GM23248 (cell line): ENCODE results near the gene TH. TPM values are rescaled to one million over a fixed set of nuclear protein-coding genes. Genes with fewer than 3 reads are reported as not detected.

Experiments
- DNase-seq: peaks from one replicate; pipeline ENCODE4 v3.0.0-alpha.2; 2015
- H2AFZ ChIP-seq: fragments of 200-600 bp; sonication (generic); 2 replicates; pipeline ENCODE4 v1.6.1; 2016; ENCODE audit warnings: antibody characterized with exemption
- H3F3A ChIP-seq: fragments of 200-600 bp; sonication (generic); 2 replicates; pipeline ENCODE4 v1.6.1; 2016; ENCODE audit warnings: mild to moderate bottlenecking, antibody characterized with exemption, mixed run types; ENCODE audit not compliant: insufficient read depth
- H3K27ac ChIP-seq: fragments of 200-600 bp; sonication (generic); 2 replicates; pipeline ENCODE4 v1.5.1; 2016; ENCODE audit warnings: mild to moderate bottlenecking
- H3K27me3 ChIP-seq: fragments of 200-600 bp; sonication (generic); replicated peaks from 2 replicates; pipeline ENCODE4 v1.6.1; 2016; ENCODE audit warnings: mild to moderate bottlenecking; ENCODE audit not compliant: insufficient read depth
- H3K36me3 ChIP-seq: fragments of 200-600 bp; sonication (generic); 2 replicates; pipeline ENCODE4 v1.6.1; 2016; ENCODE audit warnings: low read depth, mild to moderate bottlenecking
- H3K4me1 ChIP-seq: fragments of 200-600 bp; sonication (generic); 2 replicates; pipeline ENCODE4 v1.6.1; 2016; ENCODE audit warnings: mild to moderate bottlenecking; ENCODE audit not compliant: insufficient read depth
- H3K4me2 ChIP-seq: fragments of 200-600 bp; sonication (generic); one replicate; pipeline ENCODE4 v1.6.1; 2016; ENCODE audit warnings: mild to moderate bottlenecking; ENCODE audit not compliant: unreplicated experiment
- H3K4me3 ChIP-seq: fragments of 200-600 bp; sonication (generic); 2 replicates; pipeline ENCODE4 v1.5.1; 2016; ENCODE audit warnings: mild to moderate bottlenecking
- H3K79me2 ChIP-seq: fragments of 200-600 bp; sonication (generic); 2 replicates; pipeline ENCODE4 v1.6.1; 2016; ENCODE audit warnings: mild to moderate bottlenecking; ENCODE audit not compliant: insufficient read depth
- H3K9ac ChIP-seq: fragments of 200-600 bp; sonication (generic); 2 replicates; pipeline ENCODE4 v1.6.1; 2016; ENCODE audit warnings: mild to moderate bottlenecking
- H3K9me2 ChIP-seq: fragments of 200-600 bp; sonication (generic); 2 replicates; pipeline ENCODE4 v1.6.1; 2016; ENCODE audit warnings: mixed run types, mild to moderate bottlenecking, moderate library complexity; ENCODE audit not compliant: insufficient read depth
- H3K9me3 ChIP-seq: fragments of 200-600 bp; sonication (generic); one replicate; pipeline ENCODE4 v1.6.1; 2017; ENCODE audit warnings: low read depth
- H4K20me1 ChIP-seq: fragments of 200-600 bp; sonication (generic); 2 replicates; pipeline ENCODE4 v1.6.0; 2016; ENCODE audit not compliant: insufficient read depth
- EZH2 ChIP-seq: fragments of 200-600 bp; sonication (generic); IDR thresholded peaks from 2 replicates; pipeline ENCODE4 v1.6.1; 2018; ENCODE audit warnings: antibody characterized with exemption, mild to moderate bottlenecking; ENCODE audit not compliant: insufficient read depth, poor library complexity, severe bottlenecking
- EZH2phosphoT487 ChIP-seq: fragments of 200-600 bp; sonication (generic); IDR thresholded peaks from 2 replicates; pipeline ENCODE4 v1.6.1; 2018; ENCODE audit warnings: antibody characterized with exemption, moderate library complexity, mild to moderate bottlenecking, low read depth; ENCODE audit not compliant: insufficient read depth
- WGBS, 2 experiments: methylation state at CpG; one replicate each; pipeline ENCODE4 v1.1.6; 2015 to 2017; ENCODE audit warnings: low lambda C conversion rate in 2 of 2, low coverage in 1 of 2; ENCODE audit errors: missing lambda C conversion rate in 2 of 2; 5-methylcytosine and 5-hydroxymethylcytosine counted together
- in situ Hi-C: fragments of 300-500 bp; cut with MboI; formaldehyde crosslinking; loops from 2 replicates; pipeline ENCODE4 v1.15.0; 2020
- polyA plus RNA-seq: library from polyadenylated mRNA; unstranded; fragments of >200 nt; fragmentation: Nextera tagmentation; extraction: Ambion mirVana; gene quantifications from 2 replicates; pipeline ENCODE4 v1.2.1, GENCODE V29; 2016
- total RNA-seq: library from RNA; depleted of rRNA; stranded (reverse); fragments of >200 nt; shearing (Covaris generic); gene quantifications from 2 replicates; pipeline ENCODE4 v1.2.3, GENCODE V29; 2014

Gene TH
- total and polyA plus RNA-seq, 2 experiments from 2014 or later: not detected

GRCh38 chr11:2149460-2149859 is 22.2 kb downstream of the TH start:
- Histone ChIP-seq H3K27me3 (peaks cover 61% of the 10 kb centered on the region), H3K9me2 (no peaks in the 10 kb centered on the region), H3F3A (no peaks in the 10 kb centered on the region), H3K4me2 (no peak overlapping the region), H3K79me2 (no peaks in the 10 kb centered on the region), H3K27ac (no peak overlapping the region), H4K20me1 (no peaks in the 10 kb centered on the region), H3K4me3 (no peak overlapping the region), H3K9me3 (no peaks in the 10 kb centered on the region), H3K9ac (no peak overlapping the region), H2AFZ (no peak overlapping the region), H3K36me3 (no peaks in the 10 kb centered on the region), H3K4me1 (no peaks in the 10 kb centered on the region)
- no peak for DNase-seq
- in situ Hi-C loops: no loop called here
- 42 to 48% methylated on average over 6 to 8 of the region's 8 CpGs for WGBS, 2 experiments
- TF ChIP-seq EZH2phosphoT487: no peak
- TF ChIP-seq EZH2: no peak

GRCh38 chr11:2148595-2148994 is 23.0 kb downstream of the TH start:
- Histone ChIP-seq H3K9me3 (no peaks in the 10 kb centered on the region), H2AFZ (no peak overlapping the region), H3F3A (no peaks in the 10 kb centered on the region), H3K9me2 (no peaks in the 10 kb centered on the region), H3K27ac (no peak overlapping the region), H3K9ac (no peak overlapping the region), H3K4me3 (no peak overlapping the region), H3K79me2 (no peaks in the 10 kb centered on the region), H3K36me3 (no peaks in the 10 kb centered on the region), H3K4me1 (no peaks in the 10 kb centered on the region), H4K20me1 (no peaks in the 10 kb centered on the region), H3K27me3 (peaks cover 70% of the 10 kb centered on the region), H3K4me2 (no peak overlapping the region)
- TF ChIP-seq EZH2 (no peak), EZH2phosphoT487 (no peak)
- in situ Hi-C loops: no loop called here
- WGBS, 2 experiments: 50 to 53% methylated on average over 5 of the region's 5 CpGs
- no peak for DNase-seq

- H3K9ac ChIP-seq: no peak overlapping the region
- in situ Hi-C loops: no loop called here
- H4K20me1 ChIP-seq: no peaks in the 10 kb centered on the region
- H3K27me3 ChIP-seq: peaks cover 79% of the 10 kb centered on the region
- no peak overlapping the region for H3K4me2 ChIP-seq
- TF ChIP-seq EZH2 (no peak), EZH2phosphoT487 (no peak)
- H3K36me3 ChIP-seq: no peaks in the 10 kb centered on the region
- DNase-seq: no peak
- no peak overlapping the region for H3K27ac ChIP-seq
- no peaks in the 10 kb centered on the region for H3F3A ChIP-seq
- no peaks in the 10 kb centered on the region for H3K9me3 ChIP-seq
- H3K9me2 ChIP-seq: no peaks in the 10 kb centered on the region
- peaks cover 6% of the 10 kb centered on the region; the same call in 1 of the 2 replicates for H3K4me1 ChIP-seq
- no peak overlapping the region for H3K4me3 ChIP-seq
- 43 to 44% methylated on average over 10 to 11 of the region's 11 CpGs for WGBS, 2 experiments
- no peak overlapping the region for H2AFZ ChIP-seq
- H3K79me2 ChIP-seq: no peaks in the 10 kb centered on the region
Measured at GRCh38 chr11:2147391-2147790, 24.2 kb downstream of the TH start.

- Histone ChIP-seq H3F3A (peaks cover 4% of the 10 kb centered on the region; the same call in 1 of the 2 replicates), H3K9me2 (no peaks in the 10 kb centered on the region), H3K9ac (no peak overlapping the region), H3K79me2 (no peaks in the 10 kb centered on the region), H3K27ac (no peak overlapping the region), H3K4me1 (peaks cover 7% of the 10 kb centered on the region; the same call in 1 of the 2 replicates), H3K9me3 (no peaks in the 10 kb centered on the region), H3K36me3 (no peaks in the 10 kb centered on the region), H4K20me1 (no peaks in the 10 kb centered on the region), H3K4me3 (no peak overlapping the region), H3K4me2 (no peak overlapping the region), H2AFZ (no peak overlapping the region), H3K27me3 (peaks cover 91% of the 10 kb centered on the region)
- no peak for DNase-seq
- in situ Hi-C loops: no loop called here
- no peak for TF ChIP-seq EZH2
- TF ChIP-seq EZH2phosphoT487: no peak
- 42 to 55% methylated on average over 19 of the region's 19 CpGs for WGBS, 2 experiments
Measured at GRCh38 chr11:2146051-2146450, 25.6 kb downstream of the TH start.
